Ishikawa (cell line): ENCODE data around the gene FTO.

ENCODE experiments used
- CEBPB ChIP-seq: IDR thresholded peaks from 2 replicates; pipeline ENCODE4 v1.6.1; 2012
- CREB1 ChIP-seq: IDR thresholded peaks from 2 replicates; pipeline ENCODE4 v1.6.1; 2012; ENCODE audit warnings: low read depth
- EGR1 ChIP-seq: IDR thresholded peaks from 2 replicates; pipeline ENCODE4 v1.6.1; 2012
- EP300 ChIP-seq: IDR thresholded peaks from 2 replicates; pipeline ENCODE4 v1.6.1; 2012; ENCODE audit warnings: borderline replicate concordance
- FOXM1 ChIP-seq: IDR thresholded peaks from 2 replicates; pipeline ENCODE4 v1.6.1; 2012; ENCODE audit warnings: low read depth, borderline replicate concordance
- MAX ChIP-seq: IDR thresholded peaks from 2 replicates; pipeline ENCODE4 v1.6.1; 2012
- NFIC ChIP-seq: IDR thresholded peaks from 2 replicates; pipeline ENCODE4 v1.6.1; 2012
- RAD21 ChIP-seq: IDR thresholded peaks from 2 replicates; pipeline ENCODE4 v1.6.1; 2012; ENCODE audit warnings: low read depth
- REST ChIP-seq: IDR thresholded peaks from 2 replicates; pipeline ENCODE4 v1.6.1; 2012; ENCODE audit warnings: low read depth, mild to moderate bottlenecking
- TAF1 ChIP-seq: IDR thresholded peaks from 2 replicates; pipeline ENCODE4 v1.6.1; 2012; ENCODE audit warnings: low read depth, mild to moderate bottlenecking
- TCF12 ChIP-seq: IDR thresholded peaks from 2 replicates; pipeline ENCODE4 v1.6.1; 2012; ENCODE audit warnings: low read depth
- TEAD4 ChIP-seq: IDR thresholded peaks from 2 replicates; pipeline ENCODE4 v1.6.1; 2012
- USF1 ChIP-seq: IDR thresholded peaks from 2 replicates; pipeline ENCODE4 v1.6.1; 2012
- YY1 ChIP-seq: IDR thresholded peaks from 2 replicates; pipeline ENCODE4 v1.6.1; 2012; ENCODE audit warnings: low read depth
- ZBTB7A ChIP-seq: IDR thresholded peaks from 2 replicates; pipeline ENCODE4 v1.6.1; 2012; ENCODE audit warnings: low read depth

FTO gene

GRCh38 chr16:54143934-54144571 lies 440.1 kb downstream of the FTO start:
- TF ChIP-seq EGR1, result no peak
- no peak for TF ChIP-seq TAF1
- no peak for TF ChIP-seq MAX
- no peak for TF ChIP-seq CEBPB
- no peak for TF ChIP-seq ZBTB7A
- no peak for TF ChIP-seq USF1
- TF ChIP-seq FOXM1, result no peak
- TF ChIP-seq TCF12, result no peak
- no peak for TF ChIP-seq YY1
- TF ChIP-seq EP300, result no peak
- TF ChIP-seq TEAD4, result no peak
- no peak for TF ChIP-seq RAD21
- TF ChIP-seq REST, result no peak
- no peak for TF ChIP-seq CREB1
- no peak for TF ChIP-seq NFIC

GRCh38 chr16:54144572-54144947 lies 440.6 kb downstream of the FTO start:
- TF ChIP-seq TEAD4 (no peak), TCF12 (no peak), RAD21 (no peak), REST (no peak), CEBPB (no peak), YY1 (no peak), ZBTB7A (no peak), EP300 (no peak)

- no peak for TF ChIP-seq CREB1
- TF ChIP-seq EP300, result no peak
- no peak for TF ChIP-seq NFIC
- TF ChIP-seq RAD21, result no peak
- no peak for TF ChIP-seq ZBTB7A
- TF ChIP-seq REST, result no peak
- no peak for TF ChIP-seq CEBPB
- no peak for TF ChIP-seq EGR1
- TF ChIP-seq MAX, result no peak
Observed at GRCh38 chr16:54145881-54146280, 441.9 kb downstream of the FTO start.

GRCh38 chr16:54148974-54149373 lies 445.0 kb downstream of the FTO start:
- TF ChIP-seq USF1, result no peak

GRCh38 chr16:54150861-54151260 lies 446.9 kb downstream of the FTO start:
- no peak for TF ChIP-seq USF1
- TF ChIP-seq TCF12, result no peak
- TF ChIP-seq YY1, result no peak
- TF ChIP-seq CREB1, result no peak
- no peak for TF ChIP-seq ZBTB7A
- TF ChIP-seq RAD21, result no peak
- TF ChIP-seq NFIC, result no peak
- TF ChIP-seq TEAD4, result no peak
- TF ChIP-seq EGR1, result no peak
